ENCODE measurements around the gene TPRG1L.
A peak's percentile ranks its signal among the peaks of the same experiment; 100 is the strongest.

The TPRG1L gene

DNA sequence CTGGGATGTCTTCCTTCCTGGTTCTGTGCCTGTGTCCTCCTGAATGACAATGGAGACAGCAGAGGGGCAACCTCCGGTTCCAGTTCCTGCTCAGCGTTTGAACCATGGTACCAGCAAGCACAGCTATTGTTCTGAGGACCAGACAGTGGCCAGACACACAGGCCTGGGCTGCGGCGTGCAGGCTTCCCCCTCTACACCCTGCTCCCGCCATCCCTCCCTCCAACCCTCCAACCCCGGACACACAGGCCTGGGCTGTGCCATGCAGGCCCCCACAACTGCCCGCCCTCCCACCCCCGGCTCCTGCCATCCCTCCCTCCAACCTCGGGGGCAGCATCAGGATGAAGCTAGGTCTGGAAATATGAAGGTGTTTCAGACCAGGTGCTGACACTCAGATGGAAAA, 8.0 kb upstream of the TPRG1L start:
- Histone ChIP-seq H3K9me2 (replicated peaks; ENCODE audit: insufficient read depth, low read length) (no peaks in the 10 kb centered on the region), H4K20me1 (ENCODE audit: insufficient read depth, low read length) (no peaks in the 10 kb centered on the region), H3K4me3 (ENCODE audit: low read length) (no peak overlapping the region), H3K9ac (ENCODE audit: low read length) (no peak overlapping the region), H3K27me3 (replicated peaks; ENCODE audit: insufficient read depth, low read length) (peaks cover 77% of the 10 kb centered on the region), H3K4me1 (ENCODE audit: low read length) (no peaks in the 10 kb centered on the region), H3F3A (ENCODE audit: insufficient read depth, low read length) (no peaks in the 10 kb centered on the region), H2AFZ (ENCODE audit: low read length) (no peak overlapping the region), H3K9me3 (replicated peaks; ENCODE audit: insufficient read depth, low read length) (no peaks in the 10 kb centered on the region), H3K27ac (ENCODE audit: low read length) (no peak overlapping the region), H3K36me3 (replicated peaks; ENCODE audit: insufficient read depth, low read length) (no peaks in the 10 kb centered on the region), H3K4me2 (ENCODE audit: low read depth, low read length) (peak overlapping the region; percentile 25; the same call in 1 of the 2 replicates), H3K79me2 (ENCODE audit: low read length) (no peaks in the 10 kb centered on the region)
- TF ChIP-seq, protein P1, sequence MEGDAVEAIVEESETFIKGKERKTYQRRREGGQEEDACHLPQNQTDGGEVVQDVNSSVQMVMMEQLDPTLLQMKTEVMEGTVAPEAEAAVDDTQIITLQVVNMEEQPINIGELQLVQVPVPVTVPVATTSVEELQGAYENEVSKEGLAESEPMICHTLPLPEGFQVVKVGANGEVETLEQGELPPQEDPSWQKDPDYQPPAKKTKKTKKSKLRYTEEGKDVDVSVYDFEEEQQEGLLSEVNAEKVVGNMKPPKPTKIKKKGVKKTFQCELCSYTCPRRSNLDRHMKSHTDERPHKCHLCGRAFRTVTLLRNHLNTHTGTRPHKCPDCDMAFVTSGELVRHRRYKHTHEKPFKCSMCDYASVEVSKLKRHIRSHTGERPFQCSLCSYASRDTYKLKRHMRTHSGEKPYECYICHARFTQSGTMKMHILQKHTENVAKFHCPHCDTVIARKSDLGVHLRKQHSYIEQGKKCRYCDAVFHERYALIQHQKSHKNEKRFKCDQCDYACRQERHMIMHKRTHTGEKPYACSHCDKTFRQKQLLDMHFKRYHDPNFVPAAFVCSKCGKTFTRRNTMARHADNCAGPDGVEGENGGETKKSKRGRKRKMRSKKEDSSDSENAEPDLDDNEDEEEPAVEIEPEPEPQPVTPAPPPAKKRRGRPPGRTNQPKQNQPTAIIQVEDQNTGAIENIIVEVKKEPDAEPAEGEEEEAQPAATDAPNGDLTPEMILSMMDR (IDR thresholded peaks at IDR 0.05; ENCODE audit: low read length) = no peak
- TF ChIP-seq EZH2 (optimal IDR thresholded peaks at IDR 0.05; ENCODE audit: low read depth, low read length) (no peak), EZH2phosphoT487 (IDR thresholded peaks at IDR 0.05; ENCODE audit: low read length) (no peak)
- DNase-seq = no peak

DNA sequence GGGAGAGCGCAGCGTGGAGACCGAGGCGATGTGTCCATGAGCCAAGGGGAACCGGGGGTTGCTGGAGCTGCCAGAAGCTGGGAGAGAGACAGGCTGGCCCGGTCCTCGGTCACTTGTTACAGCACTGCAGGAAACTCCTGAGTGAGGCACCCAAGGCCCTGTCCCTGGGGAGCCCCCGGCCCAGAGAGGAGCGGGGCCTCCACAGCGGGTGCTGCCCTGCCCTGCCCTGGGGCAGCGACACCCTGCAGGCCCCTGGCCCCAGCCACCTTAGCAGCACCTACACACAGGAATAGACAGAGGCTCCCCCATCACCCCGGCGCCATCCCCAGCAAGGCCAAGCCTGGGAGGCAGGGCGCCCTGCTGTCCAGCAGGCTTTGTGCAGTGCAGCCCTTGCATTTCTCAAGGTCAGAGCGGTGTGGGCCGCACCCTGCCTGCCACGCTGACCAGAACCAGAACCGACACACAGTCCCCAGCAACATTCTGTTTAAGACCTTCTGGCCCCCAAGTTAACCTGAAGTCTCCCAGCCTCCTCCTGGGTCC, 6.9 kb upstream of the TPRG1L start:
- TF ChIP-seq, protein P1 (IDR thresholded peaks at IDR 0.05; ENCODE audit: low read length) = no peak
- TF ChIP-seq EZH2phosphoT487 (IDR thresholded peaks at IDR 0.05; ENCODE audit: low read length) (no peak), EZH2 (optimal IDR thresholded peaks at IDR 0.05; ENCODE audit: low read depth, low read length) (no peak)
- Histone ChIP-seq H3K4me2 (ENCODE audit: low read depth, low read length) (no peak overlapping the region), H3K79me2 (ENCODE audit: low read length) (no peaks in the 10 kb centered on the region), H3K9me3 (replicated peaks; ENCODE audit: insufficient read depth, low read length) (no peaks in the 10 kb centered on the region), H3K4me3 (ENCODE audit: low read length) (no peak overlapping the region), H2AFZ (ENCODE audit: low read length) (no peak overlapping the region), H3K9me2 (replicated peaks; ENCODE audit: insufficient read depth, low read length) (no peaks in the 10 kb centered on the region), H3K27me3 (replicated peaks; ENCODE audit: insufficient read depth, low read length) (peaks cover 66% of the 10 kb centered on the region), H3K27ac (ENCODE audit: low read length) (no peak overlapping the region), H3K36me3 (replicated peaks; ENCODE audit: insufficient read depth, low read length) (no peaks in the 10 kb centered on the region), H3F3A (ENCODE audit: insufficient read depth, low read length) (no peaks in the 10 kb centered on the region), H4K20me1 (ENCODE audit: insufficient read depth, low read length) (no peaks in the 10 kb centered on the region), H3K9ac (ENCODE audit: low read length) (no peak overlapping the region), H3K4me1 (ENCODE audit: low read length) (no peaks in the 10 kb centered on the region)
- DNase-seq = no peak

- Histone ChIP-seq H3K27ac (ENCODE audit: low read length) (no peak overlapping the region), H4K20me1 (ENCODE audit: insufficient read depth, low read length) (no peaks in the 10 kb centered on the region), H3K27me3 (replicated peaks; ENCODE audit: insufficient read depth, low read length) (peaks cover 60% of the 10 kb centered on the region), H3K9me3 (replicated peaks; ENCODE audit: insufficient read depth, low read length) (no peaks in the 10 kb centered on the region), H3K79me2 (ENCODE audit: low read length) (no peaks in the 10 kb centered on the region), H3K9ac (ENCODE audit: low read length) (no peak overlapping the region), H3K36me3 (replicated peaks; ENCODE audit: insufficient read depth, low read length) (no peaks in the 10 kb centered on the region), H3K4me2 (ENCODE audit: low read depth, low read length) (no peak overlapping the region), H3K4me3 (ENCODE audit: low read length) (no peak overlapping the region), H3F3A (ENCODE audit: insufficient read depth, low read length) (no peaks in the 10 kb centered on the region), H3K4me1 (ENCODE audit: low read length) (no peaks in the 10 kb centered on the region), H3K9me2 (replicated peaks; ENCODE audit: insufficient read depth, low read length) (no peaks in the 10 kb centered on the region), H2AFZ (ENCODE audit: low read length) (no peak overlapping the region)
- DNase-seq = no peak
- TF ChIP-seq EZH2 (optimal IDR thresholded peaks at IDR 0.05; ENCODE audit: low read depth, low read length) (no peak), EZH2phosphoT487 (IDR thresholded peaks at IDR 0.05; ENCODE audit: low read length) (no peak)
- TF ChIP-seq, protein P1 (IDR thresholded peaks at IDR 0.05; ENCODE audit: low read length) = no peak
Measured at GRCh38 chr1:3618531-3618880, 6.3 kb upstream of the TPRG1L start.

All from MM.1S (cell line).